ENCODE data around the gene GPR50.

Gene GPR50

GRCh38 chrX:151175283-151176062 is 911 bp upstream of the GPR50 start:
- H3F3A ChIP-seq (ENCODE audit: low read depth): no peaks in the 10 kb centered on the region
- no peaks in the 10 kb centered on the region for H4K20me1 ChIP-seq (ENCODE audit: insufficient read depth, low read length, poor library complexity, severe bottlenecking)
- H3K4me3 ChIP-seq (ENCODE audit: low read length, poor library complexity, severe bottlenecking): no peak overlapping the region
- H3K9ac ChIP-seq (ENCODE audit: low read depth, low read length, poor library complexity, severe bottlenecking): no peak overlapping the region
- H3K9me2 ChIP-seq (replicated peaks; ENCODE audit: low read depth, low read length): no peaks in the 10 kb centered on the region
- no peaks in the 10 kb centered on the region for H3K4me1 ChIP-seq (ENCODE audit: insufficient read depth, low read length, poor library complexity, severe bottlenecking)
- H3K27me3 ChIP-seq (ENCODE audit: insufficient read depth, low read length, poor library complexity, severe bottlenecking): no peaks in the 10 kb centered on the region
- no peak overlapping the region for H2AFZ ChIP-seq (ENCODE audit: low read length)
- TF ChIP-seq EZH2phosphoT487 (IDR thresholded peaks at IDR 0.05; ENCODE audit: borderline replicate concordance): no peak
- no peak for TF ChIP-seq CTCF (conservative IDR thresholded peaks at IDR 0.05; ENCODE audit: low read length)
- H3K36me3 ChIP-seq (ENCODE audit: insufficient read depth, low read length): no peaks in the 10 kb centered on the region
- no peak overlapping the region for H3K4me2 ChIP-seq (ENCODE audit: low read depth, low read length, poor library complexity, severe bottlenecking)
- no peaks in the 10 kb centered on the region for H3K79me2 ChIP-seq (ENCODE audit: insufficient read depth, low read length)
- H3K9me3 ChIP-seq (ENCODE audit: insufficient read depth, low read depth, low read length): no peaks in the 10 kb centered on the region

- Histone ChIP-seq H3K79me2 (ENCODE audit: insufficient read depth, low read length) (no peaks in the 10 kb centered on the region), H3K9ac (ENCODE audit: low read depth, low read length, poor library complexity, severe bottlenecking) (no peak overlapping the region), H3K27me3 (ENCODE audit: insufficient read depth, low read length, poor library complexity, severe bottlenecking) (no peaks in the 10 kb centered on the region), H3K4me2 (ENCODE audit: low read depth, low read length, poor library complexity, severe bottlenecking) (no peak overlapping the region), H3K9me3 (ENCODE audit: insufficient read depth, low read depth, low read length) (no peaks in the 10 kb centered on the region), H3K4me1 (ENCODE audit: insufficient read depth, low read length, poor library complexity, severe bottlenecking) (no peaks in the 10 kb centered on the region), H4K20me1 (ENCODE audit: insufficient read depth, low read length, poor library complexity, severe bottlenecking) (no peaks in the 10 kb centered on the region), H2AFZ (ENCODE audit: low read length) (no peak overlapping the region), H3K36me3 (ENCODE audit: insufficient read depth, low read length) (no peaks in the 10 kb centered on the region), H3F3A (ENCODE audit: low read depth) (no peaks in the 10 kb centered on the region), H3K4me3 (ENCODE audit: low read length, poor library complexity, severe bottlenecking) (no peak overlapping the region), H3K9me2 (replicated peaks; ENCODE audit: low read depth, low read length) (no peaks in the 10 kb centered on the region)
- TF ChIP-seq EZH2phosphoT487 (IDR thresholded peaks at IDR 0.05; ENCODE audit: borderline replicate concordance) (no peak), CTCF (conservative IDR thresholded peaks at IDR 0.05; ENCODE audit: low read length) (no peak)
Observed at GRCh38 chrX:151177141-151178027, 1.0 kb downstream of the GPR50 start.

GRCh38 chrX:151178746-151179145 is 2.4 kb downstream of the GPR50 start:
- Histone ChIP-seq H3K4me2 (ENCODE audit: low read depth, low read length, poor library complexity, severe bottlenecking) (no peak overlapping the region), H3K27me3 (ENCODE audit: insufficient read depth, low read length, poor library complexity, severe bottlenecking) (no peaks in the 10 kb centered on the region), H3K4me1 (ENCODE audit: insufficient read depth, low read length, poor library complexity, severe bottlenecking) (no peaks in the 10 kb centered on the region), H3K9ac (ENCODE audit: low read depth, low read length, poor library complexity, severe bottlenecking) (no peak overlapping the region), H2AFZ (ENCODE audit: low read length) (no peak overlapping the region), H3K36me3 (ENCODE audit: insufficient read depth, low read length) (no peaks in the 10 kb centered on the region), H3K4me3 (ENCODE audit: low read length, poor library complexity, severe bottlenecking) (no peak overlapping the region), H3F3A (ENCODE audit: low read depth) (no peaks in the 10 kb centered on the region), H3K9me3 (ENCODE audit: insufficient read depth, low read depth, low read length) (no peaks in the 10 kb centered on the region), H3K79me2 (ENCODE audit: insufficient read depth, low read length) (no peaks in the 10 kb centered on the region), H3K9me2 (replicated peaks; ENCODE audit: low read depth, low read length) (no peaks in the 10 kb centered on the region), H4K20me1 (ENCODE audit: insufficient read depth, low read length, poor library complexity, severe bottlenecking) (no peaks in the 10 kb centered on the region)
- no peak for TF ChIP-seq CTCF (conservative IDR thresholded peaks at IDR 0.05; ENCODE audit: low read length)
- TF ChIP-seq EZH2phosphoT487 (IDR thresholded peaks at IDR 0.05; ENCODE audit: borderline replicate concordance): no peak
